Tibial artery (tissue), 4 donors: ENCODE measurements around the gene MPHOSPH8.

ENCODE experiments used
- DNase-seq, 2 donors: peaks; one replicate each; pipeline ENCODE4 v3.0.0-alpha.2; 2019
- H3K27ac ChIP-seq, 2 donors: fragments of 200-600 bp; sonication (generic) in 1 of 2; 1 replicate in 1 of 2; 2 replicates in 1 of 2; pipeline ENCODE4 v1.5.1; 2018 to 2019; ENCODE audit warnings: mild to moderate bottlenecking in 1 of 2
- H3K27me3 ChIP-seq, 2 donors: fragments of 200-600 bp; sonication (generic) in 1 of 2; one replicate each; pipeline versions ENCODE4 v1.5.1 to v1.6.0; 2016 to 2019
- H3K36me3 ChIP-seq, 3 donors: fragments of 200-600 bp; sonication (generic) in 2 of 3; one replicate each; pipeline ENCODE4 v1.5.1; 2016 to 2019; ENCODE audit warnings: mild to moderate bottlenecking in 2 of 3
- H3K4me1 ChIP-seq, 4 donors: fragments of 200-600 bp; sonication (generic) in 2 of 4; 1 replicate in 3 of 4; 2 replicates in 1 of 4; pipeline ENCODE4 v1.5.1; 2016 to 2019
- H3K4me3 ChIP-seq, 2 donors: fragments of 200-600 bp; sonication (generic) in 1 of 2; 1 replicate in 1 of 2; 2 replicates in 1 of 2; pipeline ENCODE4 v1.5.1; 2018 to 2019; ENCODE audit warnings: mild to moderate bottlenecking in 2 of 2
- H3K9me3 ChIP-seq, 3 donors: fragments of 200-600 bp; sonication (generic) in 1 of 3; one replicate each; pipeline ENCODE4 v1.5.1; 2016 to 2019
- intact Hi-C: fragments of 100-400 bp; cut with DNase I; formaldehyde crosslinking; loops from one replicate; pipeline ENCODE4 v1.15.0; 2023; ENCODE audit warnings: low total_unique reads
- TF ChIP-seq, protein P1 (sequence below), 2 experiments: fragments of 200-600 bp in 1 of 2; fragments of 450-650 bp in 1 of 2; IDR thresholded peaks; one replicate each; pipeline ENCODE4 v1.5.1; 2017 to 2019; ENCODE audit warnings: antibody characterized with exemption in 2 of 2, mild to moderate bottlenecking in 1 of 2, moderate library complexity in 1 of 2

The MPHOSPH8 gene

DNA sequence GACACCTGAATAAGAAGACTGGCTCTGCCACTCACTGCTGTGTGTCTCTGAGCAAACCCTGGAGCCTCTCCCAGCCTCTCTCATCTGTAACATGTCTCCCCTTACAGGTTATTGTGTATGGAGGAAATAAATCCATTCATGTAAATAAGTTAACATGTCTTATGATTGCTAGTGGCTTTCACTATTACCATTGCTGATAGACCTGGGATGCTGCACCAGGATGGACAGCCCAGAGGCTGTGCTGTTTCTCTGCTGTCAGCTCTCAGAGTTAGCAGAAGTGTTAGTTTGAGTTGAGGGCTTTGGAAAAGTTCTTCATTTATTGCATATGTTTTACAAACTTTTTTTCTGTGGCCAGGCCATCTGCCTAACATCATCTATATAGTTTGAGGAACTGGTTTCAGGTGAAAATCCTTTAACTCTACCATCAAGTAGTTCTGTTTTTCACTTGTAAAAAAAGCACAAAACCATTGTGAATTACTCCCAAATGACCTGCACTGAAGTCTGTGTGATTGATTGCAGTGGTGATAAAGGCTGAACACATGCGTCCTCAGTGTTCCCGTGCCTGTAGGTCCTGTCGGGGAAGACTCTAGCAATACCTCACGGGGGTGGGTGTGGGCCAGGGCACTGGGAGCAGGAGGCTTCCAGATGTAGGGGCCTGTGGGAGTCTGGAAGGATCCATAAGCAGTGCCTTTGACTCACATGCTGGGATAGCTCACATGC lies 24.6 kb downstream of the MPHOSPH8 start:
- no peak for DNase-seq
- intact Hi-C loops: no loop called here
- Histone ChIP-seq H3K4me3 (no peak overlapping the region), H3K9me3 (no peaks in the 10 kb centered on the region), H3K27me3 (no peaks in the 10 kb centered on the region), H3K4me1 (no peaks in the 10 kb centered on the region), H3K27ac (no peak overlapping the region), H3K36me3 (peaks cover 38 to 64% (median 41%) of the 10 kb centered on the region in 3 donors)
- TF ChIP-seq, protein P1, sequence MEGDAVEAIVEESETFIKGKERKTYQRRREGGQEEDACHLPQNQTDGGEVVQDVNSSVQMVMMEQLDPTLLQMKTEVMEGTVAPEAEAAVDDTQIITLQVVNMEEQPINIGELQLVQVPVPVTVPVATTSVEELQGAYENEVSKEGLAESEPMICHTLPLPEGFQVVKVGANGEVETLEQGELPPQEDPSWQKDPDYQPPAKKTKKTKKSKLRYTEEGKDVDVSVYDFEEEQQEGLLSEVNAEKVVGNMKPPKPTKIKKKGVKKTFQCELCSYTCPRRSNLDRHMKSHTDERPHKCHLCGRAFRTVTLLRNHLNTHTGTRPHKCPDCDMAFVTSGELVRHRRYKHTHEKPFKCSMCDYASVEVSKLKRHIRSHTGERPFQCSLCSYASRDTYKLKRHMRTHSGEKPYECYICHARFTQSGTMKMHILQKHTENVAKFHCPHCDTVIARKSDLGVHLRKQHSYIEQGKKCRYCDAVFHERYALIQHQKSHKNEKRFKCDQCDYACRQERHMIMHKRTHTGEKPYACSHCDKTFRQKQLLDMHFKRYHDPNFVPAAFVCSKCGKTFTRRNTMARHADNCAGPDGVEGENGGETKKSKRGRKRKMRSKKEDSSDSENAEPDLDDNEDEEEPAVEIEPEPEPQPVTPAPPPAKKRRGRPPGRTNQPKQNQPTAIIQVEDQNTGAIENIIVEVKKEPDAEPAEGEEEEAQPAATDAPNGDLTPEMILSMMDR (IDR thresholded peaks at IDR 0.05): no peak

DNA sequence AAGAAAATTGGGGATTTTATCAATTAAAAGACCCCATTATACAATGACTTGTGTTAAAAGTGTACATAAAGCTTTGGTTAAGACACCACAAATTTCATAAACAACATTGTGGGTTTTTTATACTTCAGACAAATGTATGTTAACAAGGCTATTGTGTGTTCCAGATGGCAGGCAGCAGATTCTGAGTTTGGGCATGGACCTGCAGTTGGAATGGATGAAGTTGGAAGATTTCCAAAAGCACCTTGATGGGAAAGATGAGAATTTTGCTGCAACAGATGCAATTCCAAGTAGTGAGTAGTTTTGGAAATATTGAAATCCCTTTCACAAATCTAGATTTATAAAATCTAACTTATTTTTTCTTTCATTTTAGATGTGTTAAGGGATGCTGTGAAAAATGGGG lies 25.4 kb downstream of the MPHOSPH8 start:
- no peaks in the 10 kb centered on the region for H3K4me1 ChIP-seq
- intact Hi-C loops: no loop called here
- H3K36me3 ChIP-seq: peaks cover 46 to 64% (median 46%) of the 10 kb centered on the region in 3 donors
- TF ChIP-seq, protein P1 (IDR thresholded peaks at IDR 0.05): no peak
- H3K27ac ChIP-seq: no peak overlapping the region
- DNase-seq: no peak
- no peaks in the 10 kb centered on the region for H3K9me3 ChIP-seq
- H3K4me3 ChIP-seq: no peak overlapping the region
- H3K27me3 ChIP-seq: no peaks in the 10 kb centered on the region

DNA sequence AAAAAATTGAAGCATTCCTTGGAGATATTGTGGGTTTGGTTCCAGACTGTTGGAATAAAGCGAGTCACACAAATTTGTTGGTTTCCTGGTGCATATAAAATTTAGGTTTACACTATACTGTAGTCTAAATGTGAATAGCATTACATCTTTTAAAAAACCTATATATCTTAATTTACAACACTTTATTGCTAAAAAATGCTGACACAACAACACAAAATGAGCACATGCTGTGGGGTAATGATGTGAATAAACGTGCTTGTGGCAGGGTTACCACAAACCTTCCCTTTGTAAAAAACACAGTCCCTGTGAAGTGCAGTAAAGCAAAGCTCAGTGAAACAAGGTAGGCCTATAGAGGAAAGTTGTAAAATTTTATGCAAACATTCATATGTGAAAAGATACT lies 27.7 kb downstream of the MPHOSPH8 start:
- intact Hi-C loops: no loop called here
- no peaks in the 10 kb centered on the region for H3K9me3 ChIP-seq
- DNase-seq: no peak
- no peaks in the 10 kb centered on the region for H3K4me1 ChIP-seq
- no peaks in the 10 kb centered on the region for H3K27me3 ChIP-seq
- H3K36me3 ChIP-seq: peaks cover 65 to 87% (median 69%) of the 10 kb centered on the region in 3 donors
- TF ChIP-seq, protein P1 (IDR thresholded peaks at IDR 0.05): no peak
- no peak overlapping the region for H3K27ac ChIP-seq
- H3K4me3 ChIP-seq: no peak overlapping the region

DNA sequence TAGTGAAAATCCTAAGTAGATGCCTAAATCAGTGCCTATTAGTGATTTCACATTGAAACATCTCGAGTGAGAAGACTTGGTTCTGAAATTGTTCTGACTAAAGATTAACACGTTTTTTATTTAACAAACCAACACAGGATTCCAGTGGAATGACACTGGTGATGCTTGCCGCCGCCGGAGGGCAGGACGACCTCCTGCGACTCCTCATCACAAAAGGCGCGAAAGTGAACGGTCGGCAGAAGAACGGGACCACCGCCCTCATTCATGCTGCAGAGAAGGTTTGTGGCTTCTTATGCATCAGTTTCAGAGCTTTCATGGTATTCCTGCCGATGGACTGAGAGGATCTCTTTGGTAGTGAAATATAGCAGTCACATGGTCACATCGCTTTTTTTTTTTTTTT lies 28.1 kb downstream of the MPHOSPH8 start:
- TF ChIP-seq, protein P1 (IDR thresholded peaks at IDR 0.05): no peak
- intact Hi-C loops: no loop called here
- H3K27me3 ChIP-seq: no peaks in the 10 kb centered on the region
- peaks cover 69 to 91% (median 70%) of the 10 kb centered on the region in 3 donors for H3K36me3 ChIP-seq
- H3K27ac ChIP-seq: no peak overlapping the region
- no peak overlapping the region for H3K4me3 ChIP-seq
- DNase-seq: no peak
- no peaks in the 10 kb centered on the region for H3K4me1 ChIP-seq
- H3K9me3 ChIP-seq: no peaks in the 10 kb centered on the region

DNA sequence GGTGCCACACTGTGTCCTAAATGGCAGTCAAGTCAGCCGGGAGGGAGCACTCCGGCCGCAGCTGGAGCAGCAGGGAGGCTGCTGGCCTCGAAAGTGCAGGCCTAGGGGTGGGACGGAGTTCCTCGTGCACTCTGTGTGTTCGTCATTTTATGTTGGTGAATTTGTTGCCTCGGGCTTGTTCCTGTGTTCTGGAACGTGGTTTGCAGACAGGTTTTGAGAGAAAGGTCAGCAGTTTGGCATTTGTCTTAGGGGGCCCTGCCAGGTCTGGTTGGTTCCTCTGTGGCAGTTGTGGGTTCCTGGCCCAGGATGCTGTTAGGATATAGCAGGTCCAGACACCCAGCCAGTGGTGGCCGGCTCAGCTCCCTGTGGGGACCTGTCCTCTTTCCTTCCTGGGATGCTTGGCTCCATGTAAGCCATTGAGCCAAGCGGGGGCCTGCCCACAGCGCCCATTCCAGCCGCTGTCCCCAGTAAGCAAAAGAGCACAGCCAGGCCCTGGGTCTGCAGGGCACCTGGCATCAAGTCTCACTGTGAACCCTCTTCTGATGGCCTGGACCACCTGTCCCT lies 30.0 kb downstream of the MPHOSPH8 start:
- DNase-seq: no peak
- H3K27me3 ChIP-seq: no peaks in the 10 kb centered on the region
- H3K9me3 ChIP-seq: no peaks in the 10 kb centered on the region
- H3K4me1 ChIP-seq: no peaks in the 10 kb centered on the region
- peaks cover 86 to 97% (median 88%) of the 10 kb centered on the region in 3 donors for H3K36me3 ChIP-seq
- H3K27ac ChIP-seq: no peak overlapping the region
- no peak overlapping the region for H3K4me3 ChIP-seq
- TF ChIP-seq, protein P1 (IDR thresholded peaks at IDR 0.05): no peak
- intact Hi-C loops: no loop called here
